ENCODE measurements around the gene SCOC.
"Not testable (repeated sequence)": the region's sequence is repeated elsewhere in the genome, so short reads cannot be mapped to it uniquely, and the experiment has no call there.

Gene SCOC

GRCh38 chr4:140363051-140363450 is 10.4 kb upstream of the SCOC start:
- no peak for DNase-seq

- no peak for DNase-seq
These were observed 9.9 kb upstream of the SCOC start for GRCh38 chr4:140363558-140363957.

- DNase-seq = no peak
These were observed 5.7 kb upstream of the SCOC start for GRCh38 chr4:140367738-140368137.

- no peak for DNase-seq
These were observed 4.8 kb upstream of the SCOC start for GRCh38 chr4:140368686-140369085.

GRCh38 chr4:140372751-140373327 is 607 bp upstream of the SCOC start:
- peak in 3 of 4 experiments; percentile 0 to 7 (median 2) for DNase-seq

GRCh38 chr4:140374130-140374477 is 658 bp downstream of the SCOC start:
- DNase-seq = no peak

GRCh38 chr4:140382732-140383131 is 9.3 kb downstream of the SCOC start:
- no peak for DNase-seq

- no peak for DNase-seq
These were observed 14.6 kb downstream of the SCOC start for GRCh38 chr4:140388015-140388414.

GRCh38 chr4:140395668-140396067 is 22.2 kb downstream of the SCOC start:
- DNase-seq = no peak

- DNase-seq = no peak
These were observed 26.7 kb downstream of the SCOC start for GRCh38 chr4:140400111-140400510.

- DNase-seq = no peak
These were observed 32.8 kb downstream of the SCOC start for GRCh38 chr4:140406292-140406691.

GRCh38 chr4:140408974-140409373 is 35.5 kb downstream of the SCOC start:
- DNase-seq = no peak

- not testable (repeated sequence) for DNase-seq
These were observed 39.9 kb downstream of the SCOC start for GRCh38 chr4:140413130-140413969.

GRCh38 chr4:140423106-140423505 is 49.7 kb downstream of the SCOC start:
- no peak for DNase-seq

GRCh38 chr4:140426610-140427105 is 53.2 kb downstream of the SCOC start:
- DNase-seq = no peak

GRCh38 chr4:140427106-140427918 is 53.9 kb downstream of the SCOC start, which contains the start of gene CLGN:
CLGN (minus strand) TSS chr4:140427648; CDS start chr4:140413078, 14,570 bp downstream.
- peak in 2 of 4 experiments; percentile 8 to 12 for DNase-seq

GRCh38 chr4:140427919-140428471 is 54.5 kb downstream of the SCOC start:
- DNase-seq = no peak

Data from activated CD4-positive, CD25-positive, alpha-beta regulatory T cell (primary cell).